ENCODE data around the gene OGA. TPM values are rescaled to one million over a fixed set of nuclear protein-coding genes. Genes with fewer than 3 reads are reported as not detected.
A peak's percentile ranks its signal among the peaks of the same experiment; 100 is the strongest.

The OGA gene
- 96.4 and 176 TPM in 2 replicates for total RNA-seq

- no peak for TF ChIP-seq CTCF (IDR thresholded peaks at IDR 0.05; ENCODE audit: insufficient read depth, low read length, severe bottlenecking)
- DNase-seq (ENCODE audit: low read depth) (peak; percentile 99), FAIRE-seq (peak; percentile 82)
Observed at GRCh38 chr10:101818119-101818871, at the start of gene OGA. OGA (minus strand) TSS chr10:101818444; CDS start chr10:101818022, 422 bp downstream.

GRCh38 chr10:101867931-101868330 lies 49.7 kb upstream of the OGA start:
- Histone ChIP-seq H3K4me3 (ENCODE audit: low read depth, low read length) (no peak overlapping the region), H3K36me3 (ENCODE audit: control insufficient read depth, insufficient read depth, low read length) (no peaks in the 10 kb centered on the region), H3K27me3 (ENCODE audit: control insufficient read depth, insufficient read depth, low read length) (no peaks in the 10 kb centered on the region)
- DNase-seq (ENCODE audit: low read depth), result no peak
- no peak for FAIRE-seq
- no peak for TF ChIP-seq CTCF (IDR thresholded peaks at IDR 0.05; ENCODE audit: insufficient read depth, low read length, severe bottlenecking)

More at GRCh38 chr10:101818119-101818871, at the start of gene OGA:
- Histone ChIP-seq H3K27me3 (ENCODE audit: control insufficient read depth, insufficient read depth, low read length) (no peaks in the 10 kb centered on the region), H3K36me3 (ENCODE audit: control insufficient read depth, insufficient read depth, low read length) (peaks cover 2% of the 10 kb centered on the region), H3K4me3 (ENCODE audit: low read depth, low read length) (peak within 1 kb of the TSS; percentile 95)

GRCh38 chr10:101859530-101859929 lies 41.3 kb upstream of the OGA start:
- Histone ChIP-seq H3K27me3 (ENCODE audit: control insufficient read depth, insufficient read depth, low read length) (no peaks in the 10 kb centered on the region), H3K36me3 (ENCODE audit: control insufficient read depth, insufficient read depth, low read length) (no peaks in the 10 kb centered on the region), H3K4me3 (ENCODE audit: low read depth, low read length) (no peak overlapping the region)
- TF ChIP-seq CTCF (IDR thresholded peaks at IDR 0.05; ENCODE audit: insufficient read depth, low read length, severe bottlenecking), result no peak
- FAIRE-seq, result no peak
- DNase-seq (ENCODE audit: low read depth), result no peak

GRCh38 chr10:101858723-101859500 lies 40.7 kb upstream of the OGA start:
- DNase-seq (ENCODE audit: low read depth) (no peak), FAIRE-seq (no peak)
- Histone ChIP-seq H3K4me3 (ENCODE audit: low read depth, low read length) (no peak overlapping the region), H3K36me3 (ENCODE audit: control insufficient read depth, insufficient read depth, low read length) (no peaks in the 10 kb centered on the region), H3K27me3 (ENCODE audit: control insufficient read depth, insufficient read depth, low read length) (no peaks in the 10 kb centered on the region)
- no peak for TF ChIP-seq CTCF (IDR thresholded peaks at IDR 0.05; ENCODE audit: insufficient read depth, low read length, severe bottlenecking)

GRCh38 chr10:101857802-101858476 lies 39.7 kb upstream of the OGA start:
- DNase-seq (ENCODE audit: low read depth), result no peak
- FAIRE-seq, result no peak
- Histone ChIP-seq H3K27me3 (ENCODE audit: control insufficient read depth, insufficient read depth, low read length) (no peaks in the 10 kb centered on the region), H3K4me3 (ENCODE audit: low read depth, low read length) (no peak overlapping the region), H3K36me3 (ENCODE audit: control insufficient read depth, insufficient read depth, low read length) (no peaks in the 10 kb centered on the region)
- TF ChIP-seq CTCF (IDR thresholded peaks at IDR 0.05; ENCODE audit: insufficient read depth, low read length, severe bottlenecking), result no peak
